NK-92 treated with Interleukin-12 subunit alpha and Interleukin-12 subunit beta, amount 100 ng/mL, for 24 hours (cell line): ENCODE measurements around the gene RTP5.

Experiments used
- DNase-seq: peaks from one replicate; lab custom pipeline; 2025; lab: John Stamatoyannopoulos, UW

Gene RTP5

DNA sequence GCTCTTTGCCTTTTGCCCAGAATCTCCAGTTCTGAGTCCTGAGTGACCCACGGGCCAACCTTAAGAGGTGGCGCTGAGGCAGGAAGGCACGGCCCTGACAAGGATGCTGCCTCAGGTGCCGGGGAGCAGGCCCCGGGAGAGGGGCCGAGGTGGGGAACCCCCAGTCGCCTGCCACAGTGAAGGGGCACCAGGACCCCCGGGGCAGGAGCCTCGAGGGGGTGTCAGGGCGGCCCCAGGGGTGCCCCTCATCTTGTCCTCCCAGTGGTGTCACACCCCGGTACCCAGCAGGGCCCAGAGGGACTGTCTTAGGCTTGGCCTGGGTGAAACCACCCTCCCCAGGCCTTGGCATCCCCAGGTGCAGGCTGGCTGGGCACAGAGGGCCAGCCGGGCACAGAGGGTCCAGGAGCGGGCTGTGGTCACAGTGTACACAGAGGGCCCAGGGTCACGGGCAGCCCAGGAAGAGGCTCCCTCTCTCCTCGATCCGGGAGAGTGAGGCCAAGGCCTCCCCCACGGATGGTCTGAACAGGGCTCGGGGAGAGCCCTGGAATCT, 11.9 kb upstream of the RTP5 start:
- DNase-seq, result no peak

DNA sequence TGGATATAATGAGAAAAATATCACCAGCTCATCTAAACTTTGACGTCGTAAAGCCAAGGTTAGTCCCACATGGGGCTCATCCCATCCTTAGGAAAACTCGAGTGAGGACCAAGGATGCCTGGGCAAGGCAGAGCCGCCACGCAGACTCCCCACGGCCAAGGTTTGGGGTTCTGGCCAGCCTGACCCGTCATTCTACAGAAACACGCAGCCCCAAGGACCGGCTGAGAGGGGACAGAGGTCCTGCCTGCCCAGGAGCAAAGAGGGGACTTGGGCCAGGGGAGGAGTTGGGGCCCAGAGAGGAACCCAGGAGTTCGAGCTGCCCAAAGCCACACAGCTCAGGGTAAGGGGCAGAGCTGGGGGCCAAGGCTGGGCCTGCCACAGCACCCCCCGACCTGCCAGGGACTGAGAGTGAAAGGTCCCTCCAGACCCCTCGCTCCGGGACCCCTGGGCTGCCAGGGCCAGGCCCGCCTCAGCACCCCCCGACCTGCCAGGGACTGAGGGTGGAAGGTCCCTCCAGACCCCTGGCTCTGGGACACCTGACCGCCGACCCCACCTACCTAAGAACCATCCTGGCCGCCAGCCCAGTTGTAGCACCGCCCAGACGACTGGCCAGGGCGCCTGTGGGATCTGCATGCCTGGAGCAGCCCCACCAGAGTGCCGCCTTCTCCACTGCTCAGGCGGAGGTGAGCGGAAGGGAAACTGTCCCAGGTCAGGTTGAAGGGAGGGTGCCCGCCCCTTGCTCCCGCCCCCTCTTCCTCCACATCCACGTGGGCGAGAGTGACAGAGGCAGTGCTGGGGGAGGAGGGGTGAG, 11.1 kb upstream of the RTP5 start, which contains the start of gene PDCD1:
Gene PDCD1 (minus strand): TSS at position 689 of the 811 bp plus-strand sequence. CDS start 56 bp downstream, at position 633.
- DNase-seq, result no peak

DNA sequence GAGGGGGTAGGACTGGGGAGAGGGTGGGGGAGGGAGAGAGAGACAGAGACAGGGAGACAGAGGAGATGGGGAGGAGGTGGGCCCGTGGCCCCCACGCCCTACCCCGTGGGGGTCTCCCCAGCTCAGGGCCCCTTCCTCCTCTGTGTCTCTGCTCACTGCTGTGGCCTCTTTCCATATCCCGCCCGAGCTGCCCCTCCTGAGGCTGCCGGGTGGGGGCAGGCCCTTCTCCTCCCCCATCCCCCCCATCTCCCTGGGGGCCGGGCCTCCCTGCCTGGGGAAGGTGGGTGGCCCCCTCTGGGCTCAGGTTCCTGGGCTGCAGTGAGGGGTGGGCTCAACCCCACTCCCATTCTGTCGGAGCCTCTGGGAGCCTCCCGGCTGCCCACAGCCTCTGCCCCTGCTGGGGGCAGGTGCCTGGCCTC, 10.5 kb upstream of the RTP5 start:
- no peak for DNase-seq

DNA sequence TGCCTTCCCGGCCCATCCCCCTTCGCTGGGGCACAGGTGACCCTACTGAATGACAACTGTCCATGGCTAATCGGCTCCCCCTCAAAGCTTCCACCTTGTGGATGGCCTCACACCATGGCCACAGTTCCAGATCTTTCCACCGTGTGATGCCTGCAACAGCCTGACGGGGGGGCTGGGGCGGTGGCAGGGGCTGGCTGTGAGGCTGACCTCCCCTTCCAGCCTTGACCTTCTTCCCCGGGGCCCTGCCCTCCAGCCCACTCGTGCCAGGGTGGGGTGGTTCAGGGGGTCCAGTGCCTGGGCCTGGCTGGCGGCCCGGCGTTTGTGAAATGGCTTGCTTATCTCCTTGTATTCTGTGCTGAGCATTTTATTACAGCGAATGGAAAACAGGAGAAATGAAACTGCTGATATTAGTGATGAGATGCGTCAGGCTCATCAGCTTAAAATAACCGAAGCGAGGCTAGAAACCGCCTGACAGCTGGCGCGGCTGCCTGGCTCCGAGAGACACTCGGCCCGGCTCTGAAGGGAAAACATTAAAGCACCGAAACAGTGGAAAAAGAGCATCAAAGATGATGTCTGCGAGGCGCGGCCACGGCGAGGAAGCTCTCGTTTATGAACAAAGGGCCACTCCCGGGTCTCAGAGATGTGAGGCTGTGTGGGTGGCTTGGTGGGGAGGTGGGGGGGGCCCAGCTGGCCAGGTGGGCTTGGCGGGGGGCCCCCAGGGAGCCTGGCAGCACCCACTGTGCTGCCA, 9.9 kb upstream of the RTP5 start:
- no peak for DNase-seq

DNA sequence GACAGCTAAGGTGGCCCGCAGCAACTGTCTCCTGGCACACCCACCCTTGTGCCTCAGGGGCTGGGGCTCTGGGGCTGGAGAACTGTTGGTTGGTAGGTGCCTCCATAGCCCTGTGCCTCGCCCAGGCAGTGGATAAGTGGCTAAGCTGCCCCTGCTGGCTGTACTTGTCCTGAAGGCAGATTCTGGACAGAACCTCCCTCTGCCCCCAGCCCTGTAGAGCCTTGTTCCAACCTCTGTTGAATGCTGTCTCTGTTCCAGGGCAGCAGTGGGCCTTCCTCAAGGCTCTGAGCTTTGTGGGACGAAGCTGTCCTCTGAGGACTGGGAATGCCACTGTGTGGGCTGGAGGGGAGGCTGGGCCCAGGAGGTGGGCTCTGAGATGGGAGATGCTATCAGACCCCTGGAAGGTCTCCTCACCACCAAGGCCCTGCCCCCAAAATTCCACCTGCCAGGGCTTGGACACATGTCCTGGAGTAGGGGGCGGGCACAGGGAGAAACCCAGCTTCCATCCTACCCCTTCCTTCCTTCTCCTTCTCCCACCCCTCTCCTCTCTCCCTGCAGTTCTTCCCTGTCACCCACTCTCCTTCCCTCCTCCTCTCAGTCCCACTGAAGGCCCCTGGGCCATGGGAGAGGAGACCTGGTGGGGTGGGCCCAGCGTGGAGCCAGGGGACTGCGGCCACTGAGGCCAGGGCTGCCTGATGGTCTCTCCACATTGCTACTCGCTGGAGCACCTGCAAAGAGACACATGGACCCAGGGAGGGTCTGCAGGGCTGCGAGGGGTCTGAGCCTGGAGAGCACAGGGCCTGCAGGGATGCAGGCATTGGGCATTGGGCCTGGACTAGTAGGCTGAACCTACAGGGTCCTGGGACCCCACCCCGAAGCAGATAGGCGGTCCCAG, 9.1 kb upstream of the RTP5 start:
- DNase-seq, result no peak

DNA sequence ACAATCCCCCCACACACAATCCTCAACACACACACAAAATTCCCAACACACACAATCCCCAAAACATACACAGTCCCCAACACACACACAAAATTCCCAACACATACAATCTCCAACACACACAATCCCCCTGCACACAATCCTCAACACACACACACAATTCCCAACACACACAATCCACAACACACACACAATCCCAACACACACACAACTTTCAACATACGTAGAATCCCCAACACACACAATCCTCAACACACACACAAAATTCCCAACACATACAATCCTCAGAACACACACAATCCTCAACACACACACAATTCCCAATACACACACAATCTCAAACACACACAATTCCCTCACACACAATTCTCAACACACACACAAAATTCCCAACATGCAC, 8.3 kb upstream of the RTP5 start:
- no peak for DNase-seq

DNA sequence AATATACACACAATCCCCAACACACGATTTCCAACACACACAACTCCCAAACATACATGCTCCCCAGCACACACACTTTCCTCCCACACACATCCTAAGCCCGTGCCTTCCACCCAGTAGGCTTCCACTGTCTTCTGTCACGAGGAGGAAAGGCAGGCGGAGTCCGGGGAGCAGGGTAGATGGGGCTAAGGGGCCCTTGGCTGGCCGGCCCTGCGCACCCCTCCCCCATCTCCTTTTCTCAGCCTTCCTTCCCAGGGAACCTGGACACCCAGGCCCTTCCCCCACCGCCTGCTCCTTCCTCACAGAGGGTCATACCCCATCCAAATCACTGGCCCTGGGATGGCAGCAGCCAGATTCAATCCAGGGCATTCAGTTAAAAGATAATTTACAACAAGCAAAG, 7.4 kb upstream of the RTP5 start:
- DNase-seq, result no peak

DNA sequence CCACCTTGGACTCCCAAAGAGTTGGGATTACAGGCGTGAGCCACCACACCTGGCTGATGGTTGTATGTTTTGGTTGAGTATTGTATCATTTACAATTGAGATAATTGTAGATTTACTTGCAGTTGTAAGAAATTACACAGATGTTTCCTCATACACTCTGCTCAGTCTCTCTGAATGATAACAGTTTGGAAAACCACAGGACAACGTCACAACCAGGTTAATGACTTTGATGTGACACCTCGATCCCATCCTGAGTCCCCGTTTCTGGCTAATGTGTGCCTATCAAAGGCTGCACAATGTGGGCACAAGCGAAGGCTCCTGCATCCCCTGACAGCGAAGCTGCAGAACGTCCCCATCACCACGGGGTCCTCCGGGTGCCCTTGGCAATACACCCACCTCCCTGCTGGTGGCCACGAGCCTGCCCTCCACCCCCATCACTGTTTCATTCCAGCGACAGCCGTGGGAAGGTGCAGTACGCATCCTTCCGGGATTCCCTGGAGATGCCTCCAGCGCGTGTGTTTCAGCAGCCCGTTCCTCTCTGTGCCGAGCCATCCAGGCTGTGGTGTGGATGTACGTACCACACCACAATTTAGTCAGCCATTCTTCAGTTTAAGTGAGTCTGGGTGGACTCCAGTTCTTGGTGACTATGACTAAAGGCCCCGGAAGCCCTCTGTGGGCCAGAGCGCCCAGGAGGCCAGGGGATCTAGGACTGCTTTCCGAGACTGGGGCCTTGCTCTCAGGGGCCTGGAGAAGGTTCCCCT, 6.6 kb upstream of the RTP5 start:
- no peak for DNase-seq

DNA sequence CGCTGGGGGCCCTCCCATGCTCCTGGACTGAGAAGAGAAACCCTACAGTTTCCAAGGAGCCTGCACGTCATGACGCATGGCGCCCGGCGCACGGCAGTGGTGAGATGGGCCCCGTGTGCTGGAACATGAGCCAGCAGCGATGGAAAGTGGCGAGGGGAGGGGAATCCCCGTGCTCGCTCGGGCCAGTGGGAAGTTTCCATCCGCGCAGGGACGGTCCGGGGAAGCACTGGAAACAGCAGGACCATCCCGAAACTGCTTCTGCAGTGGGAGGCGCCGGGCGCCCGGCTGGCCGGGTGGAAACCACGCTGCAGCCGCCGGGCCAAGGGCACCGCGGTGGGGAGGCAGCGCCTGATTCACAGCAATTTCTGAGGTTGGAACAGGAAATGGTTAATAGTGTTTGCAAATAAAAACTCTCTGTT, 6.0 kb upstream of the RTP5 start:
- peak; percentile 65 for DNase-seq

DNA sequence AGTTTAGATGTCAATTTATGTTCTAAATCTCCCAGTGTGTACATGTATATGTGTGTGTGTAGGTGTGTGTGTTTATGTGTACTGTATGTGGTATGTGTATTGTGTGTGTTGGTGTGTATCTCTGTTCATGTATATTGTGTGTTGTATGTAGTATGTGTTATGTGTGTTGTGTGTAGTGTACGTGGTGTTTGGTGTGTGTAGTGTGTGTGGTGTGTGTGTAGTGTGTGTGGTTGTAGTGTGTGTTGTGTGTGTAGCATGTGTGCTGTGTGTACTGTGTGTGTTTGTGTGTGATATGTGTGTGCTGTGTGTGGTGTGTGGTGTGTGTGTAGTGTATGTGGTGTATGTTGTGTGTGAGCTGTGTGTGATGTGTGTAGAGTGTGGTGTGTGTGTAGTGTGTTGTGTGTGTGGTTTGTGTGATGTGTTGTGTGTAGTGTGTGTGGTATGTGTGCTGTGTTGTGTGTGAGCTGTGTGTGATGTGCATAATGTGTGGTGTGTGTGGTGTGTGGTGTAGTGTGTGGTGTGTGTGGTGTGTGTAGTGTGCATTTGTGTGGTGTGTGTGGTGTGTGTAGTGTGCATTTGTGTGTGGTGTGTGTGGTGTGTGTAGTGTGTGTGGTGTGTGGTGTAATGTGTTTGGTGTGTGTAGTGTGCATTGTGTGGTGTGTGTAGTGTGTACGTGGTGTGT, 5.2 kb upstream of the RTP5 start:
- DNase-seq, result no peak

DNA sequence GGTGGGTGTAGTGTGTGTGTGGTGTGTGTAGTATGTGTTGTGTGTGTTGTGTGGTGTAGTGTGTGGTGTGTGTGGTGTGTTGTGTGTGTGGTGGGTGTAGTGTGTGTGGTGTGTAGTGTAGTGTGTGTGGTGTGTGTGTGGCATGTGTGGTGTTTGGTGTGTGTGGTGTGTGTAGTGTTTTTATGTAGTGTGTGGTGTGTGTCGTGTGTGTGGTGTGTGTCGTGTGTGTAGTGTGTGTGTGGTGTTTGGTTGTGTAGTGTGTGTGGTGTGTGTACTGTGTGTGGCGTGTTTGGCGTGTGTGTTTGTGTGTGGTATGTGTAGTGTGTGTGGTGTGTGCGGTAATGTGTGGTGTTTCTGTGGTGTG, 4.7 kb upstream of the RTP5 start:
- no peak for DNase-seq

DNA sequence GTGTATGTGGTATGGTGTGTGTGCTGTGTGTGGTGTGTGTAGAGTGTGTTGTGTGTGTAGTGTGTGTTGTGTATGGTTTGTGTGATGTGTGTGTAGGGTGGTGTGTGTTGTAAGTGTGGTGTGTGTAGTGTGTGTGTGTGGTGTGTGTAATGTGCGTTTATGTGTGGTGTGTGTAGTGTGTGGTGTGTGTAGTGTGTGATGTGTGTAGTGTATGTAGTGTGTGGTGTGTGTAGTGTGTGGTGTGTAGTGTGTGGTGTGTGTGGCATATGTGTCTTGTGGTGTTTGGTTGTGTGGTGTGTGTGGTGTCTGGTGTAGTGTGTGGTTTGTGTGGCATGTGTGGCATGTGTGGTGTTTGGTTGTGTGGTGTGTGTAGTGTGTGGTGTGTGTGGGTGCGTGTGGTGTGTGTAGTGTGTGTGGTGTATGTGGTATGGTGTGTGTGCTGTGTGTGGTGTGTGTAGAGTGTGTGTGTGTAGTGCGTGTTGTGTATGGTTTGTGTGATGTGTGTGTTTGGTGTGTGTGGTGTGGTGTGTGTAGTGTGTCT, 4.0 kb upstream of the RTP5 start:
- no peak for DNase-seq

DNA sequence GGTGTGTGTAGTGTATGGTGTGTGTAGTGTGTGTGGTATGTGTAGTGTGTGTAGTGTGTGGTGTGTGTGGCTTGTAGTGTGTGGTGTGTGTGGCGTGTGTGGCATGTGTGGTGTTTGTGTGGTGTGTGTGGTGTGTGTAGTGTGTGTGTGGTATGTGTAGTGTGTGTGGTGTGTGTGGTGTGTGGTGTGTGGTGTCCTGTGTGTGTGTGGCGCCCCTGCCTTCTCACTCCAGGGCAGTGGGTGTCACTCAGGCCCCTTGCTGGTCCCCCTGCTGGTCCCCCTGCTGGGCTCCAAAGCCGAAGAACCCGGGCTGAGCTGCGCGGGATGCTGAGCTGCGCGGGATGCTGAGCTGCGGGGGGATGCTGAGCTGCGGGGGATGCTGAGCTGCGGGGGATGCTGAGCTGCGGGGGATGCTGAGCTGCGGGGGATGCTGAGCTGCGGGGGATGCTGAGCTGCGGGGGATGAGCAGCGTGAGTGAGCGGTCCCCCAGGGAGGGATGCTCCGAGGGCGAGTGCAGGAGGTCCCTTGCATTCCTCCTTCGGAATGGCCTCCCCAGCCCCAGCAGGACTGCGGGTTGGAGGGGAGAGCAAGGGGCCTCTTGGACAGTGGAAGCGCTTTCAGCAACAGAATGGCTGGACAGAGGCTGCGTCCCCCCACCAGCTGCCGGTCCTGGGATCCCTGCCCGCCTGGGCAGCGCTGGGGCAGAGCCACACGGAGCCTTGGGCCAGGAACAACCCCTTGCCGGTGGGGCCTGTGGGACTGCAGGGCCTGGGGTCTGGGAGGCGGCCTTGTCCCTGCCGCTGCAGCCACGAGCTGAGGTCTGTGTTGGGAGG, 3.4 kb upstream of the RTP5 start:
- DNase-seq, result no peak

DNA sequence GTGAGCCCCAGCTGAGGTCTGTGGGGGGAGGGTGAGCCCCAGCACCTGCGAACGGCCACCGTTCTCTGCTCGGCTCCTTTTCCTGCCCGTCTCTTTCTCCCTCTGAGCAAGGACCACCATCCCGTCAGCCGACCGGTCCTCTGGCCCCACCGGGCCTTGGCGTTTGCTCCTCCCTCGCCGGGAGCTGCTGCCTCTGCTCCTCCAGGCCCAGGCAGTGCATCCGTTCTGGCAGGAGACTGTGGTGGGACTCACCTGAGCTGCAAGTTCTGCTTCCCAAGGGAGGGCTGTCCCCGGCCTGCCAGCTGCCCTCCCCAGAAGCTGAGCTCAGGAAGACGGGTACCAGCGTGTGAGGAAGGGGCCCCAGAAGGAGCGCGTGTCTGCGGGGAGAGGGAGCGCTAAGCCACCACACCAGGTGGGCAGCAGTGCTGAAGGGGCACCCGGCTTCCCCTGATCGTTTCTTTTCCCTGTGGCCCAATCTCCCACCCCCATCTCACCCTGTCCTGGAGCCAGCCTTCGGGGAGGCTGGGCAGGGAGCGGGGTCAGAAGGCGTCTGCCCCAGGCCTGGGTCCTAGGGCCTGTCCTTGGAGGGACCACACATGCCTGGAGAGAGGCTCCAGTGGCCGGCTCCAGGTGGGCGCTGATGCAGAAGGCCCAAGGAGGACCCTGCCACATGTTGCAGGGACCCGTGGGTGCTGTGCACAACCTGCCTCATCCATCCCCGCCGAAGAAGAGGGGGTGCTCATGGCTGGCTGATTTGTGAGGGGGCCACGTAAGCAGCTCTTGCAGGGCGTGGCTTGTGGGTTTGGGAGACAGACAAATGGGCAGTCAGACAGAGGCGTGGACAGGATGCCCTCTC, 2.5 kb upstream of the RTP5 start:
- no peak for DNase-seq

DNA sequence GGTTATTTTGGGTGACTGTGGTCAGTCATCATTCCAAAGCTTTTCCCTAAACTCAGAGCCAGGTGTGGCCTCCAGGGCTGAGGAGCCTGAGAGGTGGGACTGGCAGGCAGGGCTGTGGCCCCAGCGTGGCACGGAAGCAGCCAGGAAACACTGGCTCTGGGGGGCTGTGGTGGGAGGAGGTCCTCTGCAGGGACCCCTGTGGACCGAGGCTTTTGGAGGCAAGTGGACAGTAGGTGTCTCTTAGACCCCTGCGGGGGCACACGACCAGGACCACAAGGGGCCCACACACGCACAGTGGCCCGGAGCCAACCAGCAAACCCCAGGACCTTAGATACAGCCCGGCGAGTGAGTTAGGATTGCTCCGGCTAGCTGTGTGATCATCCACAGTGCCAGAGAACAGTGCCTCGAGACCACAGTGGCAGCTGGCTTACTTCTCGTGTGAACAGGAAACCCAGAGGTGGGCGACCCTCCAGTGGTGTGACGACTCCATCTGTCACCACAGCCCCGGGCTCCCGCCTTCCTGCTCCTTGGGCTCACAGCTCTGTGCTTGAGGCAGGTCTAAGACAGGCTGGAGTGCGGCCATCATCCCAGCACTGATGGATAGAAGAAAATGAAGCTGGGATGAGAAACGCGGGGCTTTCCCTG, 1.6 kb upstream of the RTP5 start:
- peak; percentile 19 for DNase-seq

DNA sequence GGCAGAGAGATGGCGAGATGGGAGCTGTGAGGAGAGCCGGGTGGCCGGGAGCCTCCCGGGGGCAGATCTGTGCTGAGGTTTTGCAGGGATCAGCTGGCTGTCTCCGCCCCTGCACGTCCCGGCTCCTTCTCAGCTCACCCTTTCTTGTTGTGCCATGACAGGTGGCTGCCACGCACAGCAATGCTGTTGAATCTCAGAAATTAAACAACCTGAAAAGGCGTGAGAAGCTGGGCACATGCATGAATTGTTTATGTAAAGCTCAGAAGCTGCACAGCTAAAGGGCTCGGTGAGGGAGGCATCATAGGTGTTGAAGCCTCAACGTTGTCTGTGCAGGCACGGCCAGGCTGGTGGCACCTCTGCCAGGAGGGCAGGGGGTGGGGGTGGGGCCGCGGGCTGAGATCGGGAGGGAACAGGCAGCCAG, 858 bp upstream of the RTP5 start:
- no peak for DNase-seq

DNA sequence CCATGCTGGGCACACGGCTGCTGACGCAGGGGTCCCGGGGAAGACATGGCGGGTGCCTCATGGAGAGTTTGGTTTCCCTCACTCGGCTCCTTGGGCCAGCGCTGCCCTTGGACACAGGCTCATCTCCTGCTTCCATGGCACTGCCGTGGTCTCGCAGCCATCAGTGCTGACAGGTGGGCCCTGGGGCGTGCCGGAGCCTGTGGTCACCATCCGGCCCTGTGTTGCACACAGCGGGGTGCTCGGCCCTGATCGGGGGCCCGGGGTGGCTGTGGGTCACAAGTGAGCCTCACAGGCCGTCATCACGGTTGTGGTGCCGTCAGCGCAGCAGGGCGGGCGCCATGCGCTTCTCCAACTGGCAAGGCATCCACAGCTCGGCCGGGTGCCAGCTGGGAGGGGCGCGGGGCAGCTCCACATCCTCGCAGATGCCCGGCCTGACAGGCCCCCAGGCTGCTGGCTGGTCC, 582 bp downstream of the RTP5 start:
- DNase-seq, result no peak
